ENCODE results near the gene TMEFF1.

The TMEFF1 gene

GRCh38 chr9:100597236-100597635, 124.3 kb downstream of the TMEFF1 start:
- in situ Hi-C loops (cut with HindIII; ENCODE audit: low sequenced_read_pairs): loop anchor here (25.0 kb wide), 1 partner anchor 260 kb away; no protein-coding TSS in a partner anchor

GRCh38 chr9:100598641-100599145, 125.7 kb downstream of the TMEFF1 start:
- in situ Hi-C loops (cut with HindIII; ENCODE audit: low sequenced_read_pairs): loop anchor here (25.0 kb wide), 1 partner anchor 261 kb away; no protein-coding TSS in a partner anchor

DNA sequence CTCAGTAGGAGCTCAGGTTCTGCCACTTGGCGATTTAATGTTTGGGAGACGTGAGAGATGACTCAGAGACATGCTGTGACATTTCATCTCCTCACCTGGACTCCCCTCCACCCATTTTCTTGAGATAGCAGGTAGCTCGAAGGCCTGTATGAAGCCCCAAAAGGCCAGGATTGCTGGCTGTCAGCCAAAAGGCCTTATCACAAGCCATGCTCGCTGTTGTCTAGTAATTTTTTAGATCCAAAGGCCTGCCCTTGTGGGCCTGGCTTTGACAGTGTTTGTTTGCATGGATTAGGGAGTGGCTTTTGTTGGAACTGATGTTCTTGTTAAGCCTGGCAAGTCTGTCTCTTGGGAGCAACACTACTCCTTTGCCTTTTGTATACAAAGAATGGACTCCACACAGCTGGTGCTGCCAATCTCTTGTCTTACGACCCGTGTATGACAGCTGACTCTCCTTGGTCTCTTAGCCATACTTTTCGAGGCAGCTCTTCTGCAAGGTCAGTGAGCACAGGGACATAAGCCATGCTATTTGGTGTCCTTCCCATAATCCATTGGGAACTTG, 127.7 kb downstream of the TMEFF1 start:
- in situ Hi-C loops (cut with HindIII; ENCODE audit: low sequenced_read_pairs): loop anchor here (25.0 kb wide), 1 partner anchor 112 kb away; no protein-coding TSS in a partner anchor

DNA sequence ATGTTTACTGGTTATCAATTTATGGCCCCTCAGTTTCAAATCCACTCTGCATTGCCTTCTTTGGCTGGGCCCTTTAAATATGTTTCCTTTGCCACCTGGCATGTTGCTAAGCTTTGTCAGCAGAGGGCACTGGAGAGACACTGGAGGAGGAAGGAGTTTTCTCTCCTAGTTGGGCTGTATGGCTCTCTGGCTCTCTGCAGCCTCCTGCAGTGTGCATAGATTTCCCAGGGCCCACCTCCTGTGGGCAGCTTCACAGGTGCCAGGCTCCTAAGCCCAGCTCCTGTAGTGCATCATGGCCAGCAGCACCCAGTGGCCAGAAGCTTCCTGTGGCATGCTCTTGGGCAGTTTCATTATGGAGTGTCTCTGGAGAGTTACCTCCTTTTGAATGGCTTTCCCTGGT, 128.3 kb downstream of the TMEFF1 start:
- in situ Hi-C loops (cut with HindIII; ENCODE audit: low sequenced_read_pairs): loop anchor here (25.0 kb wide), 1 partner anchor 111 kb away; no protein-coding TSS in a partner anchor

- in situ Hi-C loops (cut with HindIII; ENCODE audit: low sequenced_read_pairs): loop anchor here (25.0 kb wide), 1 partner anchor 110 kb away; no protein-coding TSS in a partner anchor
Measured at GRCh38 chr9:100602342-100602801, 129.4 kb downstream of the TMEFF1 start.

GRCh38 chr9:100605405-100605804, 132.5 kb downstream of the TMEFF1 start:
- in situ Hi-C loops (cut with HindIII; ENCODE audit: low sequenced_read_pairs): loop anchor here (25.0 kb wide), 1 partner anchor 107 kb away; no protein-coding TSS in a partner anchor

- in situ Hi-C loops (cut with HindIII; ENCODE audit: low sequenced_read_pairs): loop anchor here (25.0 kb wide), 1 partner anchor 93 kb away; no protein-coding TSS in a partner anchor
Measured at GRCh38 chr9:100619194-100619593, 146.2 kb downstream of the TMEFF1 start.

DNA sequence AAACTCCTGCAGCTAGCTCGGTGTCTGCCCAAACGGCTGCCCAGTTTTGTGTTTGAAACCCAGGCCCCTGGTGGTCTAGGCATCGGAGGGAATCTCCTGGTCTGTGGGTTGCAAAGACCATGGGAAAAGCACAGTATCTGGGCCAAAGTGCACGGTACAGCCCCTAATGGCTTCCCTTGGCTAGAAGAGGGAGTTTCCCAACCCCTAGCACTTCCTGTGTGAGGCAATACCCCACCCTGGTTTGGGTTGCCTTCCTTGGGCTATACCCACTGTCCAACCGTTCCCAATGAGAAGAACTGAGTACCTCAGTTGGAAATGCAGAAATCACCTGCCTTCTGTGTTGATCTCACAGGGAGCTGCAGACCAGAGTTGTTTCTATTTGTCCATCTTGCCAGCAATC, 146.7 kb downstream of the TMEFF1 start:
- in situ Hi-C loops (cut with HindIII; ENCODE audit: low sequenced_read_pairs): loop anchor here (25.0 kb wide), 1 partner anchor 93 kb away; no protein-coding TSS in a partner anchor

DNA sequence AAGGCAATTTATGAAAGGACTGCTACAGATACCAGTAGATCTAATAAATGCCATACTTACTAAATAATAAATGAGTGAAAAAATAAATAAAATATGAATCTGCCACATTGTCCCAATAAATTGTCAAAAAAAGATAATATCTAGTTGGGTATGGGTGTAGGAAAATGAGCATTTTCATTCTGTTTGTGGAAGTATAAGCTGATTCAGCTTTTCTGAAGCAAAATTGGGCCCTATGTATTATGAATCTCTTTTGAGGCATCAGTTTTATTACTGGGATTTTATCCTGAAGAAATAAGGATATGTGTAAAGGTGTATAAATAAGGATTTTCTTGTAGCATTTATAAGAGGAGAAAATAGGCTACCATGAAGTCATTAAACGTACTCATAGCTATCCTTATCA, 151.0 kb downstream of the TMEFF1 start:
- in situ Hi-C loops (cut with HindIII; ENCODE audit: low sequenced_read_pairs): loop anchor here (25.0 kb wide), 1 partner anchor 88 kb away; no protein-coding TSS in a partner anchor

GRCh38 chr9:100626949-100627348, 154.0 kb downstream of the TMEFF1 start:
- in situ Hi-C loops (cut with HindIII; ENCODE audit: low sequenced_read_pairs): no loop called here

All from endothelial cell of hepatic sinusoid (primary cell).